Astrocyte (in vitro differentiated cells and primary cell): ENCODE results near the gene GTSE1.

ENCODE experiments used
- EZH2 ChIP-seq: IDR thresholded peaks from 2 replicates; pipeline ENCODE4 v1.6.1; 2012; ENCODE audit warnings: mild to moderate bottlenecking, low read length, inconsistent platforms; ENCODE audit not compliant: insufficient read depth
- TF ChIP-seq, protein P1 (sequence below): IDR thresholded peaks from 2 replicates; pipeline ENCODE4 v1.5.1; 2011; ENCODE audit warnings: low read depth, mild to moderate bottlenecking, inconsistent platforms, low read length, moderate library complexity; ENCODE audit not compliant: insufficient read depth

GRCh38 chr22:46320166-46320710 lies 23.6 kb downstream of the GTSE1 start:
- TF ChIP-seq EZH2 = no peak
- TF ChIP-seq, protein P1, sequence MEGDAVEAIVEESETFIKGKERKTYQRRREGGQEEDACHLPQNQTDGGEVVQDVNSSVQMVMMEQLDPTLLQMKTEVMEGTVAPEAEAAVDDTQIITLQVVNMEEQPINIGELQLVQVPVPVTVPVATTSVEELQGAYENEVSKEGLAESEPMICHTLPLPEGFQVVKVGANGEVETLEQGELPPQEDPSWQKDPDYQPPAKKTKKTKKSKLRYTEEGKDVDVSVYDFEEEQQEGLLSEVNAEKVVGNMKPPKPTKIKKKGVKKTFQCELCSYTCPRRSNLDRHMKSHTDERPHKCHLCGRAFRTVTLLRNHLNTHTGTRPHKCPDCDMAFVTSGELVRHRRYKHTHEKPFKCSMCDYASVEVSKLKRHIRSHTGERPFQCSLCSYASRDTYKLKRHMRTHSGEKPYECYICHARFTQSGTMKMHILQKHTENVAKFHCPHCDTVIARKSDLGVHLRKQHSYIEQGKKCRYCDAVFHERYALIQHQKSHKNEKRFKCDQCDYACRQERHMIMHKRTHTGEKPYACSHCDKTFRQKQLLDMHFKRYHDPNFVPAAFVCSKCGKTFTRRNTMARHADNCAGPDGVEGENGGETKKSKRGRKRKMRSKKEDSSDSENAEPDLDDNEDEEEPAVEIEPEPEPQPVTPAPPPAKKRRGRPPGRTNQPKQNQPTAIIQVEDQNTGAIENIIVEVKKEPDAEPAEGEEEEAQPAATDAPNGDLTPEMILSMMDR = no peak
